HEK293 (cell line): ENCODE measurements around the gene PDE3A.

Experiments
- CTCF ChIA-PET: fragments of 350-600 bp; formaldehyde crosslinking; extraction: SDS; loops from one replicate; lab custom pipeline; 2021; ENCODE audit warnings: antibody characterized with exemption; lab: Yijun Ruan, JAX
- POLR2A ChIA-PET: fragments of 300-600 bp; formaldehyde crosslinking; extraction: SDS; loops from one replicate; lab custom pipeline; 2020; ENCODE audit warnings: antibody characterized with exemption, inconsistent platforms; lab: Yijun Ruan, JAX
- H3K27ac ChIP-seq: fragments of 200-500 bp; sonication (Bioruptor generic); 2 replicates; pipeline ENCODE4 v1.5.1; 2014; ENCODE audit warnings: low read depth, low read length, control low read depth, inconsistent platforms; ENCODE audit errors: extremely low read depth
- H3K36me3 ChIP-seq, 2 experiments: fragments of 200-500 bp in 1 of 2; sonication (Bioruptor generic) in 1 of 2; 1 replicate in 1 of 2; 2 replicates in 1 of 2; pipeline ENCODE4 v1.5.1; 2014 to 2017; ENCODE audit warnings: inconsistent platforms in 2 of 2, low read length in 2 of 2; ENCODE audit not compliant: control insufficient read depth in 2 of 2, insufficient read depth in 1 of 2
- H3K4me1 ChIP-seq: fragments of 200-500 bp; sonication (Bioruptor generic); 2 replicates; pipeline ENCODE4 v1.5.1; 2014; ENCODE audit warnings: mild to moderate bottlenecking, low read length, inconsistent platforms; ENCODE audit not compliant: control insufficient read depth, insufficient read depth
- H3K4me3 ChIP-seq: 2 replicates; pipeline ENCODE4 v1.5.1; 2011; ENCODE audit warnings: low read depth, mild to moderate bottlenecking, control low read depth, low read length, moderate library complexity
- H3K9me3 ChIP-seq: fragments of 200-500 bp; sonication (Bioruptor generic); 2 replicates; pipeline ENCODE4 v1.5.1; 2014; ENCODE audit warnings: low read depth, low read length, inconsistent platforms; ENCODE audit not compliant: control insufficient read depth, insufficient read depth
- ATF2 ChIP-seq: fragments of 450-650 bp; formaldehyde crosslinking; IDR thresholded peaks from 2 replicates; pipeline ENCODE4 v1.5.1; 2016; ENCODE audit warnings: missing biosample characterization, missing genetic modification characterization, low read depth
- HOXC10 ChIP-seq: sonication (generic); formaldehyde crosslinking; IDR thresholded peaks from 2 replicates; pipeline ENCODE4 v1.8.1; 2023; ENCODE audit warnings: mild to moderate bottlenecking, missing genetic modification reagents
- OVOL3 ChIP-seq: fragments of 450-650 bp; formaldehyde crosslinking; IDR thresholded peaks from 2 replicates; pipeline ENCODE4 v1.5.1; 2016; ENCODE audit warnings: missing biosample characterization, missing genetic modification characterization
- SCRT2 ChIP-seq: fragments of 450-650 bp; formaldehyde crosslinking; IDR thresholded peaks from 2 replicates; pipeline ENCODE4 v1.5.1; 2016; ENCODE audit warnings: missing biosample characterization, missing genetic modification characterization
- WT1 ChIP-seq: fragments of 450-650 bp; formaldehyde crosslinking; IDR thresholded peaks from 2 replicates; pipeline ENCODE4 v1.5.1; 2016; ENCODE audit warnings: missing biosample characterization, missing genetic modification characterization
- YY1 ChIP-seq: fragments of 450-650 bp; formaldehyde crosslinking; IDR thresholded peaks from 2 replicates; pipeline ENCODE4 v1.5.1; 2018; ENCODE audit warnings: missing biosample characterization, missing genetic modification characterization
- ZBTB1 ChIP-seq: fragments of 450-650 bp; formaldehyde crosslinking; IDR thresholded peaks from 2 replicates; pipeline ENCODE4 v1.5.1; 2016; ENCODE audit warnings: missing biosample characterization, missing genetic modification characterization
- ZNF148 ChIP-seq: fragments of 450-650 bp; formaldehyde crosslinking; IDR thresholded peaks from 2 replicates; pipeline ENCODE4 v1.5.0; 2017; ENCODE audit warnings: missing biosample characterization, missing genetic modification characterization, borderline replicate concordance
- ZNF157 ChIP-seq: fragments of 450-650 bp; formaldehyde crosslinking; IDR thresholded peaks from 2 replicates; pipeline ENCODE4 v1.5.1; 2016; ENCODE audit warnings: missing biosample characterization, missing genetic modification characterization
- ZNF2 ChIP-seq: fragments of 450-650 bp; formaldehyde crosslinking; IDR thresholded peaks from 2 replicates; pipeline ENCODE4 v1.5.1; 2016; ENCODE audit warnings: missing biosample characterization, missing genetic modification characterization
- ZNF202 ChIP-seq: fragments of 450-650 bp; formaldehyde crosslinking; IDR thresholded peaks from 2 replicates; pipeline ENCODE4 v1.5.1; 2016; ENCODE audit warnings: missing biosample characterization, missing genetic modification characterization, borderline replicate concordance
- ZNF302 ChIP-seq: fragments of 450-650 bp; formaldehyde crosslinking; IDR thresholded peaks from 2 replicates; pipeline ENCODE4 v1.5.1; 2016; ENCODE audit warnings: missing biosample characterization, missing genetic modification characterization, low read depth
- ZNF394 ChIP-seq: fragments of 450-650 bp; formaldehyde crosslinking; IDR thresholded peaks from 2 replicates; pipeline ENCODE4 v1.5.1; 2016; ENCODE audit warnings: missing biosample characterization, missing genetic modification characterization, mild to moderate bottlenecking, moderate library complexity, borderline replicate concordance
- ZNF416 ChIP-seq: fragments of 450-650 bp; formaldehyde crosslinking; IDR thresholded peaks from 2 replicates; pipeline ENCODE4 v1.5.1; 2016; ENCODE audit warnings: missing biosample characterization, missing genetic modification characterization
- ZNF514 ChIP-seq: fragments of 450-650 bp; formaldehyde crosslinking; IDR thresholded peaks from 2 replicates; pipeline ENCODE4 v1.5.1; 2016; ENCODE audit warnings: missing biosample characterization, missing genetic modification characterization
- ZNF548 ChIP-seq: fragments of 450-650 bp; formaldehyde crosslinking; IDR thresholded peaks from 2 replicates; pipeline ENCODE4 v1.5.1; 2016; ENCODE audit warnings: missing biosample characterization, missing genetic modification characterization
- ZNF571 ChIP-seq: fragments of 450-650 bp; formaldehyde crosslinking; IDR thresholded peaks from 2 replicates; pipeline ENCODE4 v1.5.0; 2017; ENCODE audit warnings: missing biosample characterization, missing genetic modification characterization
- ZNF610 ChIP-seq: fragments of 450-650 bp; formaldehyde crosslinking; IDR thresholded peaks from 2 replicates; pipeline ENCODE4 v1.5.1; 2016; ENCODE audit warnings: missing biosample characterization, missing genetic modification characterization, borderline replicate concordance
- ZNF623 ChIP-seq: fragments of 450-650 bp; formaldehyde crosslinking; IDR thresholded peaks from 2 replicates; pipeline ENCODE4 v1.5.1; 2016; ENCODE audit warnings: missing biosample characterization, missing genetic modification characterization
- ZNF776 ChIP-seq: fragments of 450-650 bp; formaldehyde crosslinking; IDR thresholded peaks from 2 replicates; pipeline ENCODE4 v1.5.0; 2017; ENCODE audit warnings: missing biosample characterization, missing genetic modification characterization, borderline replicate concordance
- ZNF837 ChIP-seq: fragments of 450-650 bp; formaldehyde crosslinking; IDR thresholded peaks from 2 replicates; pipeline ENCODE4 v1.5.1; 2016; ENCODE audit warnings: missing biosample characterization, missing genetic modification characterization
- ZSCAN16 ChIP-seq: fragments of 450-650 bp; formaldehyde crosslinking; IDR thresholded peaks from 2 replicates; pipeline ENCODE4 v1.5.1; 2016; ENCODE audit warnings: missing biosample characterization, missing genetic modification characterization

Gene PDE3A

GRCh38 chr12:20701106-20701505 lies 332.8 kb downstream of the PDE3A start:
- ChIA-PET POLR2A (no interaction called here), CTCF (no interaction called here)
- no peak overlapping the region for H3K4me3 ChIP-seq
- no peak for TF ChIP-seq OVOL3 (tag by site-specific recombination)
- TF ChIP-seq ATF2 (tag by site-specific recombination): no peak
- no peak for TF ChIP-seq ZNF416 (tag by site-specific recombination)
- no peak for TF ChIP-seq ZNF2 (tag by site-specific recombination)
- no peak for TF ChIP-seq ZNF394 (tag by site-specific recombination)
- TF ChIP-seq ZNF623 (tag by site-specific recombination): no peak
- no peak for TF ChIP-seq ZNF302 (tag by site-specific recombination)
- no peak for TF ChIP-seq ZNF157
- no peak for TF ChIP-seq ZNF514 (tag by site-specific recombination)
- no peak for TF ChIP-seq HOXC10 (CRISPR knock-in tag)
- no peak for TF ChIP-seq ZNF776 (tag by site-specific recombination)
- TF ChIP-seq ZNF202 (tag by site-specific recombination): no peak
- TF ChIP-seq ZNF548 (tag by site-specific recombination): no peak
- no peak for TF ChIP-seq ZNF837 (tag by site-specific recombination)
- H3K9me3 ChIP-seq: no peaks in the 10 kb centered on the region
- no peaks in the 10 kb centered on the region for H3K4me1 ChIP-seq
- no peaks in the 10 kb centered on the region for H3K36me3 ChIP-seq
- H3K27ac ChIP-seq: no peak overlapping the region

GRCh38 chr12:20704860-20705259 lies 336.5 kb downstream of the PDE3A start:
- Histone ChIP-seq H3K4me1 (no peaks in the 10 kb centered on the region), H3K36me3 (no peaks in the 10 kb centered on the region), H3K4me3 (no peak overlapping the region), H3K27ac (no peak overlapping the region), H3K9me3 (no peaks in the 10 kb centered on the region)
- ChIA-PET POLR2A (no interaction called here), CTCF (interaction anchor here (0.6 kb wide), 1 partner anchor 972 kb away, joined by 3 read pairs; no protein-coding TSS in a partner anchor)
- TF ChIP-seq ZBTB1 (tag by site-specific recombination) (no peak), WT1 (no peak), YY1 (tag by site-specific recombination) (no peak), ZNF571 (tag by site-specific recombination) (no peak)

- TF ChIP-seq ZNF148 (no peak), ZNF394 (tag by site-specific recombination) (no peak), SCRT2 (tag by site-specific recombination) (no peak), ZNF610 (tag by site-specific recombination) (no peak), ZNF302 (tag by site-specific recombination) (no peak), ZSCAN16 (tag by site-specific recombination) (no peak)
- H3K4me3 ChIP-seq: no peak overlapping the region
- H3K4me1 ChIP-seq: no peaks in the 10 kb centered on the region
- ChIA-PET CTCF (interaction anchor here (0.6 kb wide), 1 partner anchor 30 kb away, joined by 3 read pairs; no protein-coding TSS in a partner anchor), POLR2A (no interaction called here)
- no peaks in the 10 kb centered on the region for H3K36me3 ChIP-seq
- no peak overlapping the region for H3K27ac ChIP-seq
- no peaks in the 10 kb centered on the region for H3K9me3 ChIP-seq
Measured at GRCh38 chr12:20711846-20712245, 343.5 kb downstream of the PDE3A start.
